ENCODE results near the gene SDHA.

- TF ChIP-seq CTCF (IDR thresholded peaks at IDR 0.05) (no peak), EP300 (IDR thresholded peaks at IDR 0.05) (no peak), POLR2AphosphoS5 (IDR thresholded peaks at IDR 0.05) (no peak)
These were observed 13.0 kb upstream of the SDHA start for GRCh38 chr5:204966-205670.

All from esophagus muscularis mucosa (tissue), 4 donors.